ENCODE measurements around the gene GNB1L. TPM values are rescaled to one million over a fixed set of nuclear protein-coding genes. Genes with fewer than 3 reads are reported as not detected.

Gene GNB1L
- total and polyA plus RNA-seq, 2 of the 13 experiments (the other 11 are each of a cell fraction or from before 2014, with no cell fraction given), result 2.5 to 7.4 TPM

GRCh38 chr22:19766240-19766510 is 88.5 kb downstream of the GNB1L start:
- no peak overlapping the region for H3K4me2 ChIP-seq (ENCODE audit: low read depth, low read length)
- peaks cover 26 to 92% of the 10 kb centered on the region in 2 experiments for H3K27me3 ChIP-seq (ENCODE audit: control insufficient read depth in 1 of 2, insufficient read depth in 2 of 2, low read length in 2 of 2)
- H3K79me2 ChIP-seq (ENCODE audit: insufficient read depth, low read length), result no peaks in the 10 kb centered on the region
- H3K9me3 ChIP-seq (ENCODE audit: low read length), result no peaks in the 10 kb centered on the region
- no peak for FAIRE-seq
- in situ Hi-C loops (cut with HindIII; ENCODE audit: extremely low pct_ligation_motif_present, low pct_unique_long_range_greater_than_20kb), result no loop called here
- H4K20me1 ChIP-seq (ENCODE audit: insufficient read depth, low read length), result peaks cover 4% of the 10 kb centered on the region; the same call in 1 of the 2 replicates
- H3K9ac ChIP-seq (ENCODE audit: insufficient read depth, low read depth, low read length), result no peak overlapping the region
- WGBS (ENCODE audit: low lambda C conversion rate), result no CpG with 5 or more reads among the region's 36 CpGs
- no peak for TF ChIP-seq ZNF644 (CRISPR knock-in tag; IDR thresholded peaks at IDR 0.05; ENCODE audit: low read depth)
- no peak for TF ChIP-seq NFRKB (IDR thresholded peaks at IDR 0.05)
- TF ChIP-seq SNAPC5 (CRISPR knock-in tag; IDR thresholded peaks at IDR 0.05; ENCODE audit: borderline replicate concordance), result no peak
- TF ChIP-seq ZNF883 (CRISPR knock-in tag; IDR thresholded peaks at IDR 0.05; ENCODE audit: not compliant biosample characterization), result no peak
- no peak for TF ChIP-seq KDM4B (CRISPR knock-in tag; IDR thresholded peaks at IDR 0.05)
- TF ChIP-seq, protein P1, sequence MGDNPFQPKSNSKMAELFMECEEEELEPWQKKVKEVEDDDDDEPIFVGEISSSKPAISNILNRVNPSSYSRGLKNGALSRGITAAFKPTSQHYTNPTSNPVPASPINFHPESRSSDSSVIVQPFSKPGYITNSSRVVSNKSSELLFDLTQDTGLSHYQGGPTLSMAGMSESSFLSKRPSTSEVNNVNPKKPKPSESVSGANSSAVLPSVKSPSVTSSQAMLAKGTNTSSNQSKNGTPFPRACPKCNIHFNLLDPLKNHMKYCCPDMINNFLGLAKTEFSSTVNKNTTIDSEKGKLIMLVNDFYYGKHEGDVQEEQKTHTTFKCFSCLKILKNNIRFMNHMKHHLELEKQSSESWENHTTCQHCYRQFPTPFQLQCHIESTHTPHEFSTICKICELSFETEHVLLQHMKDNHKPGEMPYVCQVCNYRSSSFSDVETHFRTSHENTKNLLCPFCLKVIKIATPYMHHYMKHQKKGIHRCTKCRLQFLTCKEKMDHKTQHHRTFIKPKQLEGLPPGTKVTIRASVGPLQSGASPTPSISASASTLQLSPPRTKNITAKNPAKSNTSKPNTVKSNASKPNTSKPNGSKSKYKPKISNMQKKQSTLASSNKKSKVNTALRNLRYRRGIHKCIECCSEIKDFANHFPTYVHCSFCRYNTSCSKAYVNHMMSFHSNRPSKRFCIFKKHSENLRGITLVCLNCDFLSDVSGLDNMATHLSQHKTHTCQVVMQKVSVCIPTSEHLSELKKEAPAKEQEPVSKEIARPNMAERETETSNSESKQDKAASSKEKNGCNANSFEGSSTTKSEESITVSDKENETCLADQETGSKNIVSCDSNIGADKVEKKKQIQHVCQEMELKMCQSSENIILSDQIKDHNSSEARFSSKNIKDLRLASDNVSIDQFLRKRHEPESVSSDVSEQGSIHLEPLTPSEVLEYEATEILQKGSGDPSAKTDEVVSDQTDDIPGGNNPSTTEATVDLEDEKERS (CRISPR knock-in tag; IDR thresholded peaks at IDR 0.05), result no peak
- no peak for TF ChIP-seq HNRNPH1 (optimal IDR thresholded peaks at IDR 0.05; ENCODE audit: low read depth, low read length)
- peak; percentile 81 for TF ChIP-seq ZNF777 (CRISPR knock-in tag; IDR thresholded peaks at IDR 0.05)
- no peaks in the 10 kb centered on the region for H3K36me3 ChIP-seq (replicated peaks in 1 of 2; ENCODE audit: control insufficient read depth in 1 of 2, insufficient read depth in 2 of 2, low read length in 2 of 2)
- BruUV-seq (replicated peaks), result no TSS peak
- intact Hi-C loops (cut with micrococcal nuclease; ENCODE audit: unreplicated experiment), result no loop called here
- no peak overlapping the region for H2AFZ ChIP-seq (ENCODE audit: low read length)
- POLR2A ChIA-PET, result no interaction called here
- CTCF ChIA-PET (ENCODE audit: low intra/inter-chr PET ratio, low total read pairs), result no interaction called here
- peaks cover 34% of the 10 kb centered on the region for H3K4me1 ChIP-seq (ENCODE audit: insufficient read depth, low read length)
- ATAC-seq, result no peak
- H3K27ac ChIP-seq (ENCODE audit: extremely low read length, insufficient read depth, low read length), result no peak overlapping the region
- H3K4me3 ChIP-seq (replicated peaks in 1 of 3; ENCODE audit: insufficient read depth in 1 of 3, low read depth in 2 of 3, low read length in 3 of 3), result peak overlapping the region in 1 of 3 experiments; percentile 37; a peak in 1 of 6 replicates
- no peak for DNase-seq (ENCODE audit: low spot score)

Data from HepG2 (cell line).